NCI-H524 (cell line): ENCODE results near the gene HSPH1.
"Not testable (repeated sequence)": the region's sequence is repeated elsewhere in the genome, so short reads cannot be mapped to it uniquely, and the experiment has no call there.

Source experiments
- DNase-seq, 2 experiments: peaks; one replicate each; lab custom pipeline; 2025; lab: John Stamatoyannopoulos, UW

HSPH1 gene

GRCh38 chr13:31131470-31131961 lies 30.2 kb downstream of the HSPH1 start:
- DNase-seq, result peak in 1 of 2 experiments; percentile 14

- no peak for DNase-seq
Observed at GRCh38 chr13:31129419-31129818, 32.3 kb downstream of the HSPH1 start.

- no peak for DNase-seq
Observed at GRCh38 chr13:31124204-31124603, 37.5 kb downstream of the HSPH1 start.

GRCh38 chr13:31122544-31123260 lies 39.0 kb downstream of the HSPH1 start:
- no peak for DNase-seq

- DNase-seq, result no peak
Observed at GRCh38 chr13:31122143-31122542, 39.6 kb downstream of the HSPH1 start.

GRCh38 chr13:31121379-31122140 lies 40.1 kb downstream of the HSPH1 start:
- DNase-seq, result no peak

GRCh38 chr13:31119966-31120700 lies 41.6 kb downstream of the HSPH1 start:
- no peak for DNase-seq

- no peak for DNase-seq
Observed at GRCh38 chr13:31119526-31119925, 42.2 kb downstream of the HSPH1 start.

GRCh38 chr13:31116224-31116623 lies 45.5 kb downstream of the HSPH1 start:
- no peak for DNase-seq

GRCh38 chr13:31115616-31116015 lies 46.1 kb downstream of the HSPH1 start:
- DNase-seq, result no peak

- no peak for DNase-seq
Observed at GRCh38 chr13:31114641-31115040, 47.1 kb downstream of the HSPH1 start.

GRCh38 chr13:31111136-31111535 lies 50.6 kb downstream of the HSPH1 start:
- DNase-seq, result no peak

- DNase-seq, result no peak
Observed at GRCh38 chr13:31110617-31111016, 51.1 kb downstream of the HSPH1 start.

- no peak for DNase-seq
Observed at GRCh38 chr13:31110169-31110568, 51.5 kb downstream of the HSPH1 start.

- DNase-seq, result no peak
Observed at GRCh38 chr13:31107109-31107508, 54.6 kb downstream of the HSPH1 start.

GRCh38 chr13:31105856-31106255 lies 55.8 kb downstream of the HSPH1 start:
- DNase-seq, result no peak

GRCh38 chr13:31105020-31105795 lies 56.5 kb downstream of the HSPH1 start:
- no peak for DNase-seq

GRCh38 chr13:31102905-31103304 lies 58.8 kb downstream of the HSPH1 start:
- DNase-seq, result no peak

GRCh38 chr13:31101472-31102170 lies 60.1 kb downstream of the HSPH1 start:
- no peak for DNase-seq

- no peak for DNase-seq
Observed at GRCh38 chr13:31100721-31101120, 61.0 kb downstream of the HSPH1 start.

- DNase-seq, result not testable (repeated sequence)
Observed at GRCh38 chr13:31097911-31098434, 63.7 kb downstream of the HSPH1 start.
